Measurements from ENCODE around the gene CNRIP1.
A peak's percentile ranks its signal among the peaks of the same experiment; 100 is the strongest.
"Not testable (repeated sequence)": the region's sequence is repeated elsewhere in the genome, so short reads cannot be mapped to it uniquely, and the experiment has no call there.

CNRIP1 gene

GRCh38 chr2:68351997-68352396, 32.2 kb upstream of the CNRIP1 start:
- no peak overlapping the region for H3K27ac ChIP-seq (ENCODE audit: low read depth, low read length)
- no peaks in the 10 kb centered on the region for H4K20me1 ChIP-seq (ENCODE audit: control insufficient read depth, insufficient read depth, low read depth, low read length)
- H3K9me3 ChIP-seq (ENCODE audit: control insufficient read depth, insufficient read depth, low read length) = no peaks in the 10 kb centered on the region
- H3K4me1 ChIP-seq (ENCODE audit: control insufficient read depth, low read length) = peaks cover 14% of the 10 kb centered on the region
- H3K4me2 ChIP-seq (ENCODE audit: low read length) = peak overlapping the region; percentile 20
- no peak for TF ChIP-seq EZH2phosphoT487 (IDR thresholded peaks at IDR 0.05; ENCODE audit: borderline replicate concordance, low read length)
- TF ChIP-seq, protein P1, sequence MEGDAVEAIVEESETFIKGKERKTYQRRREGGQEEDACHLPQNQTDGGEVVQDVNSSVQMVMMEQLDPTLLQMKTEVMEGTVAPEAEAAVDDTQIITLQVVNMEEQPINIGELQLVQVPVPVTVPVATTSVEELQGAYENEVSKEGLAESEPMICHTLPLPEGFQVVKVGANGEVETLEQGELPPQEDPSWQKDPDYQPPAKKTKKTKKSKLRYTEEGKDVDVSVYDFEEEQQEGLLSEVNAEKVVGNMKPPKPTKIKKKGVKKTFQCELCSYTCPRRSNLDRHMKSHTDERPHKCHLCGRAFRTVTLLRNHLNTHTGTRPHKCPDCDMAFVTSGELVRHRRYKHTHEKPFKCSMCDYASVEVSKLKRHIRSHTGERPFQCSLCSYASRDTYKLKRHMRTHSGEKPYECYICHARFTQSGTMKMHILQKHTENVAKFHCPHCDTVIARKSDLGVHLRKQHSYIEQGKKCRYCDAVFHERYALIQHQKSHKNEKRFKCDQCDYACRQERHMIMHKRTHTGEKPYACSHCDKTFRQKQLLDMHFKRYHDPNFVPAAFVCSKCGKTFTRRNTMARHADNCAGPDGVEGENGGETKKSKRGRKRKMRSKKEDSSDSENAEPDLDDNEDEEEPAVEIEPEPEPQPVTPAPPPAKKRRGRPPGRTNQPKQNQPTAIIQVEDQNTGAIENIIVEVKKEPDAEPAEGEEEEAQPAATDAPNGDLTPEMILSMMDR (IDR thresholded peaks at IDR 0.05; ENCODE audit: low read depth, low read length, poor library complexity, severe bottlenecking) = no peak
- no peaks in the 10 kb centered on the region for H3K9me2 ChIP-seq (replicated peaks; ENCODE audit: control insufficient read depth, low read length)
- no peaks in the 10 kb centered on the region for H3K79me2 ChIP-seq (ENCODE audit: control insufficient read depth, low read length)
- H3F3A ChIP-seq (ENCODE audit: control insufficient read depth, insufficient read depth) = no peaks in the 10 kb centered on the region
- no peak overlapping the region for H3K4me3 ChIP-seq (ENCODE audit: low read length)
- H3K36me3 ChIP-seq (ENCODE audit: control insufficient read depth, low read length) = no peaks in the 10 kb centered on the region
- no peaks in the 10 kb centered on the region for H3K27me3 ChIP-seq (ENCODE audit: control insufficient read depth, low read length)

DNA sequence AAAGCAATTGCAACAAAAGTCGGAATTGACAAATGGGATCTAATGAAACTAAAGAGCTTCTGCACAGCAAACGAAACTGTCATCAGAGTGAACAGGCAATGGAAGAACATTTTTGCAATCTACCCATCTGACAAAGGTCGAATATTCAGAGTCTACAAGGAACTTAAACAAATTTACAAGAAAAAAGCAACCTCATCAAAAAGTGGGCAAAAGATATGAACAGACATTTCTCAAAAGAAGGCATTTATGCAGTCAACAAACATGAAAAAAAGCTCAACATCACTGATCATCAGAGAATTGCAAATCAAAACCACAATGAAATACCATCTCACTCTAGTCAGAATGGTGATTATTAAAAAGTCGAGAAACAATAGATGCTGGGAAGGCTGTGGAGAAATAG, 29.3 kb upstream of the CNRIP1 start:
- H3K4me1 ChIP-seq (ENCODE audit: control insufficient read depth, low read length) = peaks cover 14% of the 10 kb centered on the region
- H4K20me1 ChIP-seq (ENCODE audit: control insufficient read depth, insufficient read depth, low read depth, low read length); H3K9me3 ChIP-seq (ENCODE audit: control insufficient read depth, insufficient read depth, low read length); H3K36me3 ChIP-seq (ENCODE audit: control insufficient read depth, low read length); H3K9me2 ChIP-seq (replicated peaks; ENCODE audit: control insufficient read depth, low read length); H3K4me2 ChIP-seq (ENCODE audit: low read length); H3F3A ChIP-seq (ENCODE audit: control insufficient read depth, insufficient read depth); H3K27ac ChIP-seq (ENCODE audit: low read depth, low read length); H3K4me3 ChIP-seq (ENCODE audit: low read length); H3K27me3 ChIP-seq (ENCODE audit: control insufficient read depth, low read length); H3K79me2 ChIP-seq (ENCODE audit: control insufficient read depth, low read length): not testable (repeated sequence)

- peaks cover 14% of the 10 kb centered on the region for H3K27me3 ChIP-seq (ENCODE audit: control insufficient read depth, low read length)
- H3K36me3 ChIP-seq (ENCODE audit: control insufficient read depth, low read length) = no peaks in the 10 kb centered on the region
- no peak overlapping the region for H3K4me3 ChIP-seq (ENCODE audit: low read length)
- no peaks in the 10 kb centered on the region for H3F3A ChIP-seq (ENCODE audit: control insufficient read depth, insufficient read depth)
- no peaks in the 10 kb centered on the region for H3K79me2 ChIP-seq (ENCODE audit: control insufficient read depth, low read length)
- no peaks in the 10 kb centered on the region for H4K20me1 ChIP-seq (ENCODE audit: control insufficient read depth, insufficient read depth, low read depth, low read length)
- H3K9me2 ChIP-seq (replicated peaks; ENCODE audit: control insufficient read depth, low read length) = no peaks in the 10 kb centered on the region
- H3K9me3 ChIP-seq (ENCODE audit: control insufficient read depth, insufficient read depth, low read length) = no peaks in the 10 kb centered on the region
- no peaks in the 10 kb centered on the region for H3K4me1 ChIP-seq (ENCODE audit: control insufficient read depth, low read length)
- no peak overlapping the region for H3K4me2 ChIP-seq (ENCODE audit: low read length)
- no peak overlapping the region for H3K27ac ChIP-seq (ENCODE audit: low read depth, low read length)
- no peak for TF ChIP-seq EZH2phosphoT487 (IDR thresholded peaks at IDR 0.05; ENCODE audit: borderline replicate concordance, low read length)
- TF ChIP-seq, protein P1 (IDR thresholded peaks at IDR 0.05; ENCODE audit: low read depth, low read length, poor library complexity, severe bottlenecking) = no peak
Observed at GRCh38 chr2:68345129-68345875, 25.6 kb upstream of the CNRIP1 start.

- Histone ChIP-seq H3K9me3 (ENCODE audit: control insufficient read depth, insufficient read depth, low read length) (no peaks in the 10 kb centered on the region), H3K4me3 (ENCODE audit: low read length) (no peak overlapping the region), H3F3A (ENCODE audit: control insufficient read depth, insufficient read depth) (no peaks in the 10 kb centered on the region), H4K20me1 (ENCODE audit: control insufficient read depth, insufficient read depth, low read depth, low read length) (no peaks in the 10 kb centered on the region), H3K4me2 (ENCODE audit: low read length) (no peak overlapping the region), H3K27ac (ENCODE audit: low read depth, low read length) (no peak overlapping the region), H3K9me2 (replicated peaks; ENCODE audit: control insufficient read depth, low read length) (no peaks in the 10 kb centered on the region), H3K27me3 (ENCODE audit: control insufficient read depth, low read length) (peaks cover 15% of the 10 kb centered on the region), H3K4me1 (ENCODE audit: control insufficient read depth, low read length) (no peaks in the 10 kb centered on the region), H3K36me3 (ENCODE audit: control insufficient read depth, low read length) (no peaks in the 10 kb centered on the region), H3K79me2 (ENCODE audit: control insufficient read depth, low read length) (no peaks in the 10 kb centered on the region)
- no peak for TF ChIP-seq EZH2phosphoT487 (IDR thresholded peaks at IDR 0.05; ENCODE audit: borderline replicate concordance, low read length)
- TF ChIP-seq, protein P1 (IDR thresholded peaks at IDR 0.05; ENCODE audit: low read depth, low read length, poor library complexity, severe bottlenecking) = no peak
Observed at GRCh38 chr2:68344031-68344430, 24.3 kb upstream of the CNRIP1 start.

Data from DOHH2 (cell line).